ENCODE measurements around the gene MT1H.

Gene MT1H

DNA sequence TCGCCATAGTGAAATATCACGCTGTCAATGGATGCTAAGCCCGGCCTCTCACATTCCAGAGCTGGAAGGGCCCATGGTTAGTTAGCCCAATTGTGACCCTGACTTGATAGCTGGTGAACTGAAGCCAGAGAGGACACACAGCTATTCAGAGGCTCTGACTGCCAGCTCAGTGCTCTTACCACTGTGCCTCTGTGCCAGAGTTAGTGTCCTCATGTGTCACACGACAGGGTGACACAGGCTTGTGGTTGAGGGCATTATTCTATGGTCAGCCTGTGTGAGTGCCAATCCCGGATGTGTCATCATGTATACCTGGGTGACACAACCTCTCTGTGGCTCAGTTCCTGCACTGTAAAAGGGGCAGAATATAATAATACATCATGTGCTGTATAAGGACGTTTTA, 10.2 kb downstream of the MT1H start:
- H3K36me3 Mint-ChIP-seq: peaks cover 11% of the 10 kb centered on the region
- H3K9me3 Mint-ChIP-seq: no peaks in the 10 kb centered on the region
- H3K27me3 Mint-ChIP-seq: peaks cover 28% of the 10 kb centered on the region
- H3K4me1 Mint-ChIP-seq: peaks cover 51% of the 10 kb centered on the region
- CTCF ChIA-PET: interaction anchor here (0.9 to 1.5 kb wide), 3 partner anchors 10 to 104 kb away, joined by 3 to 6 read pairs (median 4); partner anchors contain the start of gene MT1H
- no peak for DNase-seq
- no peak overlapping the region for H3K4me3 Mint-ChIP-seq
- no peak overlapping the region for H3K27ac Mint-ChIP-seq

DNA sequence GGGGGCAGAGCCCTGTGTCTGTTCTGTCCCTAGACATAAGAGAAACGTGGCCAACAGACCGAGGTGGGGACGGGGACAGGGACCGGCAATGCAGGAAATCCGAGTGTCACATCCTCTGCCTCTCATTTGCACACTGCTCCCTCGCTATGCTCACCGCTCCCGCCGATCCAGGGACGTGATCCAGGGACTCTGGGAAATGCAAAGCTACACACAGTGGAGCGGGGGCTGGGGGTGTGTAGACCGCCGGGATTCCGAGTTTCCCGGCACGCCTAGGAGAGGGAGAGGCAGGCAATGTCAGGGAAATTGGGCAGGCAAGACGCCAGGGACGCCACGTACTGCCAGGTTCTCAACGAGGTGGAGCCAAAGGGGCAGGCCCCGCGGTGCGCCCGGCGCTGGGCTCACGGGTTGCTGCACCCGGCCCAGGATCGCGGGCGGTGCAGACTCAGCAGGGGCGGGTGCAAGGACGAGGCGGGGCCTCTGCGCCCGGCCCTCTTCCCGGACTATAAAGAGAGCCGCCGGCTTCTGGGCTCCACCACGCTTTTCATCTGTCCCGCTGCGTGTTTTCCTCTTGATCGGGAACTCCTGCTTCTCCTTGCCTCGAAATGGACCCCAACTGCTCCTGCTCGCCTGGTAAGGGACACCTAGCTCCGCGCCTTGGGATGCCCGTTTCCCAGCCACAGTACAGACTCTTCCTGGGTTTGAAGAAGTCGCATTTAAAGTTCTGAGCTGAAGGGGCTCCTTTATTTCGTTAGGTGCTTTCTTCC, 12.5 kb downstream of the MT1H start, which contains the start of gene MT1X:
Gene MT1X, plus strand, starts transcription at position 532 of the 764 bp plus-strand sequence. Its CDS starts 71 bp downstream, at position 603.
- H3K27me3 Mint-ChIP-seq: peaks cover 5% of the 10 kb centered on the region
- H3K4me1 Mint-ChIP-seq: peaks cover 29% of the 10 kb centered on the region
- peak within 1 kb of the TSS; percentile 94 for H3K4me3 Mint-ChIP-seq
- peak; percentile 95 for DNase-seq
- H3K9me3 Mint-ChIP-seq: peaks cover 3% of the 10 kb centered on the region
- peaks cover 14% of the 10 kb centered on the region for H3K36me3 Mint-ChIP-seq
- peak within 1 kb of the TSS; percentile 97 for H3K27ac Mint-ChIP-seq
- CTCF ChIA-PET: interaction anchor here (0.9 to 1.8 kb wide), 5 partner anchors 8 to 113 kb away, joined by 3 to 7 read pairs (median 4); no protein-coding TSS in a partner anchor

DNA sequence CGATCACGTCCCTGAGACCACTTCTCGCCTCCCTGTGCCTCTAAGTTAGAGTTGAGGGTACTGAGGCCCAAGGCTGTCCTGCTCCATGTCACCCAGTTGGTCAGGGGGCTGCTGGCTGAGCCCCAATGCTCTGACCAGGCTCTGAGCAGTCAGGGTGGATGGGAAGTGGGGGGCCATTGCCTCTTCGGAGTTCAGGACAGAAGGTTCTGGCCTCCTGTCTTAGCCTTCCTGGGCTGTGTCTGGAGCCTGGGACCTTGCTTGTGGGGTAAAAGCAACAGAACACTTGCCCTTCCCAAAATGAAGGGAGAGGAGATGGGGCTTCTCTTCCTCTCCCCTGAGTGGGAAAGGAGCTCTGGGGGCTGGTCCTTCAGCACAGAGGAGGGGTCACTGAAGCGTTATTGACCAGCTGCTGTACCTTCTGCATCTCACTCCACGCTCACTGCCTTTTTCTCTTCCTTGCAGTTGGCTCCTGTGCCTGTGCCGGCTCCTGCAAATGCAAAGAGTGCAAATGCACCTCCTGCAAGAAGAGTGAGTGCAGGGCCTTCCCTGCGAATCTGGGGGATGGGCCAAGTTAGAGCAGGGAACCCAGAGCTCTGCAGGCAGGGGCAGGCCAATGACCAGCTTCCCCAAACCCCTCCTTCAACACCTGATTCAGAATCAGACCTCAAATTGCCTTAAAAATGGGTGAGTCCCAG, 13.2 kb downstream of the MT1H start:
- peak; percentile 32 for DNase-seq
- CTCF ChIA-PET: interaction anchor here (0.9 to 1.8 kb wide), 6 partner anchors 9 to 112 kb away, joined by 3 to 7 read pairs (median 4); no protein-coding TSS in a partner anchor
- peak overlapping the region; percentile 94 for H3K4me3 Mint-ChIP-seq

DNA sequence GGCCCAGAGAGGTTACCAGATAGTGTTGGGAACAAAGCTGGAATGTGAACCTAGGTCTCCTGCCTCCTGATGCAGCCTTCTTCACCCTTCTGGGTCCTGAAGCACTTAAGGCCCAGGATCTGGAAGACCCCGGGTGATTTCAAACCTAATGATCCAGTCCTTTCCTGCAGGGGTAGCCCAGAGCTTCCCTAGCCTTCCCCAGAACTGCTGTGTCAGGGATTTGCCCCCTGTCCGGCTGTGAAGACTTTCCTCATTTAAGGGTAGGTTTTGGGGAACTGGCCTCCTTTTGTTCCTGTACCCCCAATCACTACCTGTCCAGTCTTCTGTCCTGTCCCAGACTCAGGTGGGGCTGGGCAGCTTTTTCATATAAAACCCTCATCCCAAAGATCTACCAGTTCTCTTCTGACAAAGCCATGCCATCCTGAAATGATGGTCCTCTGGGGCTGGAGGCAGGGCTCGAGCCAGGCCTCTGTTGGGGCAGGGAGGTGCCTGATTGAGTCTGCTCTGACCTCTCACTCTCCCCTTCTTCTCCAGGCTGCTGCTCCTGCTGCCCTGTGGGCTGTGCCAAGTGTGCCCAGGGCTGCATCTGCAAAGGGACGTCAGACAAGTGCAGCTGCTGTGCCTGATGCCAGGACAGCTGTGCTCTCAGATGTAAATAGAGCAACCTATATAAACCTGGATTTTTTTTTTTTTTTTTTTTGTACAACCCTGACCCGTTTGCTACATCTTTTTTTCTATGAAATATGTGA, 14.0 kb downstream of the MT1H start:
- peaks cover 3% of the 10 kb centered on the region for H3K9me3 Mint-ChIP-seq
- CTCF ChIA-PET: interaction anchor here (0.9 to 1.8 kb wide), 6 partner anchors 10 to 107 kb away, joined by 3 to 7 read pairs (median 4); no protein-coding TSS in a partner anchor
- H3K27ac Mint-ChIP-seq: peak overlapping the region; percentile 58
- peaks cover 29% of the 10 kb centered on the region for H3K4me1 Mint-ChIP-seq
- H3K4me3 Mint-ChIP-seq: peak overlapping the region; percentile 94
- no peak for DNase-seq
- peaks cover 2% of the 10 kb centered on the region for H3K27me3 Mint-ChIP-seq
- peaks cover 14% of the 10 kb centered on the region for H3K36me3 Mint-ChIP-seq

More for the DNA sequence above, 13.2 kb downstream of the MT1H start:
- peaks cover 3% of the 10 kb centered on the region for H3K9me3 Mint-ChIP-seq
- H3K27ac Mint-ChIP-seq: peak overlapping the region; percentile 97
- peaks cover 14% of the 10 kb centered on the region for H3K36me3 Mint-ChIP-seq
- H3K4me1 Mint-ChIP-seq: peaks cover 29% of the 10 kb centered on the region
- no peaks in the 10 kb centered on the region for H3K27me3 Mint-ChIP-seq

DNA sequence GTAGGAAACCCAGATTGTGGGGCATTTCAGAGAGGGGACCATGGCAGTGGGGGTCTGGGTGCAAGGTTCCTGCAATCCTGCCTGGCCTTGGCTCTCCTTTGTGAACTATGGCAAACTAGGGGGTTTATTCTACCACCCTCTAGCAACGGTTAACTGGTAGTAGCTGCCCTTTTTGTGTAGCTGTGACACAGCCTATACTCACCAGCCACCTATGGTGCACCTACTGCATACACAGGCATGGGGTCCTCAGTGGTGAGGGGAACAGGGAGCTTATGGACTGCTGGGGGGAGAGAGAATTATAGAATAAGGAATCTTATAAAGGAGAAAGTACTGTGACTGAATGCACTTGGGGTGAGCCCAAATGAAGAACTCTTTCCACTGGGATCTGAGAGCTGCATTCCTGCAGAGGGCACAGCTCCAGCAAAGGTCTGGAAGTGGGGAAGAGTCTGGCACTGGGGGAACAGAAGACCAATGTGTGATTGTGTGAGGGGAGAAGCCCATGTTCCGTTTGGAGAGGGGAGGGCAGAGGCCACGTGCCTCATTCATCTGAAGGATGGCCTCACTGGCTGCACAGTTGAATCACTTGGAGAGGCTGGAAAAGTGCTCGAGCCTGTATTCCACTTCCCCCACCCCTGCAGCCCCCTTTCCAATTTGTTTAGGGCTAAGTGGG, 14.8 kb downstream of the MT1H start:
- Mint-ChIP-seq H3K4me1 (peaks cover 29% of the 10 kb centered on the region), H3K27me3 (peaks cover 10% of the 10 kb centered on the region), H3K27ac (no peak overlapping the region), H3K4me3 (peak overlapping the region; percentile 94), H3K36me3 (peaks cover 14% of the 10 kb centered on the region), H3K9me3 (peaks cover 3% of the 10 kb centered on the region)
- DNase-seq: no peak
- CTCF ChIA-PET: interaction anchor here (1.0 to 2.0 kb wide), 3 partner anchors 11 to 84 kb away, joined by 3 to 5 read pairs (median 4); no protein-coding TSS in a partner anchor

DNA sequence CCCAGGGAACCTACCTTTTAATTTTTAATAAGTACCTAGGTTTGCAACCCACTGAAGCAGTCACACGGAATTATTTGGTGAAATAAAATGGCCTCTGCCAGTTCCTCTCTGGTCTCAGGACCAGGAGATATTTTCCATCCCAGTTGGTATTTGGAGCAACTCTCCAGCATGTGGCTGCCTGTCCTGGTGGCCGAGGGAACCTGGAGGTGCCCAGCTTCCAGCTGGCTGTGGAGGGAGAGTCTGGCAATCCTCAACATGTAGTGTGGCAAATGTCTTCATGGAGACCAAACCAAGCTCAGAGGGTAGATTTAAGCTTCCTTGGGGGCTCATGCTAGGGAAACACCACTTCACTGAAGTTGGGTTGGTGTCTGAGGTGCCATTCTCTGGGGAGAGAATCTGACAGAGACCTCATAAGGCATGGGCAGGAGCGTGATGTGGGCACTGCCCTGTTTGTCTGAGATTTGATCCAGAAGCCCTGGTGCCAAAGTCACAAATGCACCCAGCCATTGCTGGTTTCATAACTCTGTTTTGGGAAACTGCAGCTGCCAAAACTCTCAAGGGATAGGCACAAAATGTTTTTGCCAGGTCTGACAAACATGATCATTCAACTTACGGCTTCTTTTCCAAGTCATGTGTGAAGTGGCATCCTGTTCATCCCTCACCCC, 15.4 kb downstream of the MT1H start:
- H3K27ac Mint-ChIP-seq: no peak overlapping the region
- DNase-seq: no peak
- H3K9me3 Mint-ChIP-seq: peaks cover 3% of the 10 kb centered on the region
- peaks cover 14% of the 10 kb centered on the region for H3K36me3 Mint-ChIP-seq
- peaks cover 17% of the 10 kb centered on the region for H3K27me3 Mint-ChIP-seq
- H3K4me3 Mint-ChIP-seq: no peak overlapping the region
- CTCF ChIA-PET: interaction anchor here (1.0 to 2.0 kb wide), 3 partner anchors 11 to 85 kb away, joined by 3 to 5 read pairs (median 4); no protein-coding TSS in a partner anchor
- H3K4me1 Mint-ChIP-seq: peaks cover 29% of the 10 kb centered on the region

DNA sequence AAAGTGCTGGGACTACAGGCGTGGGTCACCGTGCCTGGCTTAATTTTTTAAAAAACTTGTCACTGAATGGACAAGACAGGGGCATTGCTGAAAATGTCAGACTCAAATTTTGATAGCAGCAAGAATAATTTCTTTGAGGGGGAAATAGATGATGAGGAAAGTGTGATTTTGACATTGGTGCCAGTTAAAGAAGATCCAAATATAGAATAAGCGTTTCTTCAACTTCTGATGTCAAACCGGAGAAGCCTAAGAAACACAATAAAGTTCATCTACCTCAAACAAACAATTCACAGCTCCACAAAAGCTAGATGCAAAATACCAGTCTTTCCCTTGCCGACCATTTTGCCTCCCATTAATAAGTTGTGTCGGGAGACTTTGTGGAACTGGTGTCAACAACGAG, 17.1 kb downstream of the MT1H start:
- H3K36me3 Mint-ChIP-seq: peaks cover 14% of the 10 kb centered on the region
- H3K27ac Mint-ChIP-seq: no peak overlapping the region
- H3K27me3 Mint-ChIP-seq: peaks cover 31% of the 10 kb centered on the region
- DNase-seq: no peak
- no peak overlapping the region for H3K4me3 Mint-ChIP-seq
- H3K9me3 Mint-ChIP-seq: peaks cover 3% of the 10 kb centered on the region
- peaks cover 17% of the 10 kb centered on the region for H3K4me1 Mint-ChIP-seq
- CTCF ChIA-PET: no interaction called here

DNA sequence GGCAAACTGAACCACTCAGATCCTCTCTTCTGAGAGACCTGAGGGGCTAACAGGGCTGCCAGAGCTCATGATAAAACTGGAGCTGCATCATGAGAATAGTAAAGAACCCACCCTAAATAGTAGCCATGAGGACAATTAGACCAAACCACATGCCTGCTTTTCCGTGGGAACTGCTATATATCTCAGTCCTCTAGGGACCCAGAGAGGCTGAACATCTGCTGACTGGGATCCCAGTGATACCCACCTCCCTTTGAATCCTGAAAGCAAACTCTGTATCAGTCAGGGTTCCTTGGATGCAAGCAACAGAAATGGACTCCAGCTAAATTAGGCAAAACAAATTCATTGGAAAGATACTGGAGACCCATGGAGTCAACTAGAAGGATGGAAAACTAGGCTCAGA, 19.1 kb downstream of the MT1H start:
- H3K27me3 Mint-ChIP-seq: peaks cover 33% of the 10 kb centered on the region
- peaks cover 3% of the 10 kb centered on the region for H3K9me3 Mint-ChIP-seq
- no peak overlapping the region for H3K27ac Mint-ChIP-seq
- no peak overlapping the region for H3K4me3 Mint-ChIP-seq
- CTCF ChIA-PET: interaction anchor here (1.9 kb wide), 1 partner anchor 13 kb away, joined by 5 read pairs; no protein-coding TSS in a partner anchor
- H3K36me3 Mint-ChIP-seq: peaks cover 12% of the 10 kb centered on the region
- peaks cover 6% of the 10 kb centered on the region for H3K4me1 Mint-ChIP-seq
- no peak for DNase-seq

DNA sequence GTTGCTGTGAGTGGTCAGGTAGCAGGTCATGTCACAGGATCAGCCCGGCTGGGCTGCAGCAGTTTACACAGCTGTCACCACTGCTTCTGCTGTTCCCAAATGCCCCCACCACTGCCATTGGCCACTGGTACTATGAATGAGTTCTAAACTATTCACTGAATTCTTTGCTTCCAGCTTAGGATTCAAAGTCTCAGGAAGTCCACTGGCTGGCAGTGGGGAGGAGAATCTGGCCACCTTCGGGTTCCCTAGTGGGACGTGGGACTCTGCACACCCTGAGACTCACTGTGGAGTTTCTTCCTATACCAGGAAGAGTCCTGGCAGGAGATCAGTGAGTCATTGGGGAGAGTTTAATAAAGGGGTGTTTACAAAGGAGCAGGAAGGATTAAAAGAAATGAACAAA, 19.6 kb downstream of the MT1H start:
- Mint-ChIP-seq H3K4me1 (peaks cover 1% of the 10 kb centered on the region), H3K27ac (no peak overlapping the region), H3K9me3 (peaks cover 3% of the 10 kb centered on the region), H3K27me3 (peaks cover 33% of the 10 kb centered on the region), H3K4me3 (no peak overlapping the region), H3K36me3 (peaks cover 9% of the 10 kb centered on the region)
- CTCF ChIA-PET: interaction anchor here (1.9 kb wide), 1 partner anchor 13 kb away, joined by 5 read pairs; no protein-coding TSS in a partner anchor
- no peak for DNase-seq

DNA sequence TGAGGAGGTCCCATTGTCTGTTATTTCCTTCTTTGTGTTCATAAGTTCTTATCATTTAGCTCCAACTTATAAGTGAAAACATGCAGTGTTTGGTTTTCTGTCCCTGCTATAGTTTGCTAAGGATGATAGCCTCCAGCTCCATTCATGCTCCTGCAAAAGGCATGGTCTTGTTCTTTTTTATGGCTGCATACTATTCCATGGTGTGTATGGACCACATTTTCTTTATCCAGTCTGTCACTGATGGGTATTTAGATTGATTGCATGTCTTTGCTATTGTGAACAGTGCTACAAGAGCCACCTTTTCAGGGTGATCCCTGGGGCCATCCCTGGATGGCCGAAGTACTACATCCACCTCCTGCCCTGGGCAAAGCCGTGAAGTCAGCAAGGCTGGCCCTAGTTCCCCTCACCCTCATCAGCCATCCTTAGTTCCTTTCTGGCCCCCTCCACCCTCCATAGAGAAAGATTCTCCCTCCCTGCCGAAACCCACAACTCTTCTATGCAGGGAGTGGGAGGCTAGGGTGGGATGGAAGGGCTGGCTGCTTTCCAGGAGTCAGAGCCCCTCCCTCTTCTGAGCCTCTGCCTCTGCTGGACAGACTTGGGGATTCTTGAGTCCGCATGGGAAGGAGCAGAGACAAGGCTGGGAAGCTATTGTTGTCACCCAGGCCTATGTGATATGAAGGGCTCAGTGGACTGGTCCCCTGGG, 21.0 kb downstream of the MT1H start:
- DNase-seq: no peak
- Mint-ChIP-seq H3K27me3 (peaks cover 38% of the 10 kb centered on the region), H3K27ac (no peak overlapping the region), H3K36me3 (peaks cover 3% of the 10 kb centered on the region), H3K4me1 (no peaks in the 10 kb centered on the region), H3K4me3 (no peak overlapping the region), H3K9me3 (peaks cover 3% of the 10 kb centered on the region)
- CTCF ChIA-PET: no interaction called here

DNA sequence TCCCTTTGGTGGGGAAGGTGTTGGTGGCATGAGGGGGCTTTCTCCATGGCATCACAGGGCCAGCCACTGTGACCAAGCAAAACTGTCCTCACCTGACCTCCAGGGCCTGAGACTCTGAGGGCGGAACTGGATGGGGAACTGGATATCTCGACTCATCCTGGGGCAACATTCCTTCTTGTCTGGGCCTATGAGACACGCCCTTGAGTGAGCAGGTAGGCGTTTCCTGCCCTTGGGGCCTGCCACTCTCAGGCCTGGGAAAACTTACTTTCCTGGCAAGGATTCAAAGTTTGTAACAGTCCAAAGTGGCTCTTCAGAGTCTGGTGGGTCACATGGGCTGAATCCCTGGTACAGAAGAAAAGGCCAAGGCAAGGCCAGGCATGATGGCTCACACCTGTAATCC, 22.3 kb downstream of the MT1H start:
- H3K4me1 Mint-ChIP-seq: no peaks in the 10 kb centered on the region
- no peak overlapping the region for H3K4me3 Mint-ChIP-seq
- DNase-seq: no peak
- peaks cover 43% of the 10 kb centered on the region for H3K27me3 Mint-ChIP-seq
- H3K36me3 Mint-ChIP-seq: no peaks in the 10 kb centered on the region
- H3K9me3 Mint-ChIP-seq: no peaks in the 10 kb centered on the region
- no peak overlapping the region for H3K27ac Mint-ChIP-seq
- CTCF ChIA-PET: interaction anchor here (0.7 kb wide), 1 partner anchor 15 kb away, joined by 3 read pairs; no protein-coding TSS in a partner anchor

DNA sequence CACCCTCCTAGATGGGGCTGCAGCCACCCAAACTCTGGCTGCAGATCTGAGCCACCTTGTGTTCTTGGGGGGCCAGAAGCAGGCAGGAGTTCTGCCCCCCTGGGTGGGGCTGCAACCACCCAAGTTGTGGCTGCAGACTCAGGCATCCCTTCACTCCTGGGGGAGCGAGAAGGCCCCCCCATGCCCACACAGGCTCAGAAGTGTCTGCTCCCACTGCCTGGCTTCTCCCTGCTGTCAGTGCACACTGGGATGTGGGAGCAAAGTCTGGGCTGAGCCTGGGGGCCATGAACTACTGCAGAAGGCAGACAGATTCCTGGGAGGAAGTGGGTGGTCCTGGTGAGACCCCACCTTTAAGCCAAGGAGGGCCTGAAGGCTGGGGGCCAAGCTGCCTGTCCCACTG, 25.6 kb downstream of the MT1H start:
- Mint-ChIP-seq H3K9me3 (no peaks in the 10 kb centered on the region), H3K36me3 (no peaks in the 10 kb centered on the region), H3K4me3 (no peak overlapping the region), H3K27me3 (peaks cover 41% of the 10 kb centered on the region), H3K4me1 (no peaks in the 10 kb centered on the region), H3K27ac (no peak overlapping the region)
- no peak for DNase-seq
- CTCF ChIA-PET: no interaction called here

All from activated naive CD4-positive, alpha-beta T cell treated with anti-CD3 and anti-CD28 coated beads, Interleukin-2, amount 10 ng/mL, durations not matched to agents 7 days and 5 days (primary cell).